Ureter (tissue), 1 donor: Measurements from ENCODE around the gene PTH2R. TPM values are rescaled to one million over a fixed set of nuclear protein-coding genes. Genes with fewer than 3 reads are reported as not detected.
"Not testable (repeated sequence)": the region's sequence is repeated elsewhere in the genome, so short reads cannot be mapped to it uniquely, and the experiment has no call there.

Source experiments
- DNase-seq: peaks from one replicate; pipeline ENCODE4 v3.0.0-alpha.2; 2020; ENCODE audit warnings: low spot score
- total RNA-seq: library from RNA; stranded (reverse); gene quantifications from one replicate; pipeline ENCODE4 v1.2.4, GENCODE V29; 2023
- donor health status: DM: yes; HTN: yes; CAD: no.

The PTH2R gene, protein sequence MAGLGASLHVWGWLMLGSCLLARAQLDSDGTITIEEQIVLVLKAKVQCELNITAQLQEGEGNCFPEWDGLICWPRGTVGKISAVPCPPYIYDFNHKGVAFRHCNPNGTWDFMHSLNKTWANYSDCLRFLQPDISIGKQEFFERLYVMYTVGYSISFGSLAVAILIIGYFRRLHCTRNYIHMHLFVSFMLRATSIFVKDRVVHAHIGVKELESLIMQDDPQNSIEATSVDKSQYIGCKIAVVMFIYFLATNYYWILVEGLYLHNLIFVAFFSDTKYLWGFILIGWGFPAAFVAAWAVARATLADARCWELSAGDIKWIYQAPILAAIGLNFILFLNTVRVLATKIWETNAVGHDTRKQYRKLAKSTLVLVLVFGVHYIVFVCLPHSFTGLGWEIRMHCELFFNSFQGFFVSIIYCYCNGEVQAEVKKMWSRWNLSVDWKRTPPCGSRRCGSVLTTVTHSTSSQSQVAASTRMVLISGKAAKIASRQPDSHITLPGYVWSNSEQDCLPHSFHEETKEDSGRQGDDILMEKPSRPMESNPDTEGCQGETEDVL
- not detected for total RNA-seq

- no peak for DNase-seq
These were observed at the start of gene PTH2R for GRCh38 chr2:208406474-208407451. PTH2R (plus strand) TSS chr2:208406792; CDS start chr2:208407044, 252 bp downstream.

DNA sequence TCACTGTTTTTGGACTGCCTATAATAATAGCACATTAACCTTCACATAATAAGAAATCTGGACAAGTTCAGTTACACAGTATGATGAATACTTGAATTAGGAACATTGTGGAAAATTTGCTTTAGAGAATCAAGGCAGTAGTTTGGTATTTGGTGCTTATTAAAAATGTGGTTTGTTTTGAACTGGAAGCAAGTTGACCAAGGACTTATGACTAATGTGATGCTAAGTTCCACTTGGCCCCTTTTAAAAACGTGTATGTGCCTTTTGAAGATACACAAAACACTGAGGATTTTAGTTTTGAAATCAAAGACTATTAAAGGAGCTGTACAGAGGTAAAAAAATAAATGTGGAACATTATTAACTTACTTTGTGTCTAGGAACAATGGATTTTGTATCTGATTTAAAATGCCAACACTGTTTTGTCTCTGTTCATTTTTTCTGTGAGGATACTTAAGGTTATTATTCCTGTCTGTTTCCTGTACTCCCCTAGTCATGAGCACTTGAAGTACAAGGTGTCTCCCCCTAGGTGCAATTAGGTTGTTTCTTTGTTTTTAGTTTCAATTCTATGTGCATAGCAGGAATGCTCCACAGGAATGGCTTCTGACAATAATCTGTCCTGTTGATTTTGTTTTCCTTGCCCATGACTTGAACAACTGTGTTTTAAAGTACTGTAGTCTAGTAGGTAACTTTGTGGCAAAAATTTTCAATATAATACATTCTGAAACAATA lies 49.6 kb upstream of the PTH2R start:
- DNase-seq = no peak

DNA sequence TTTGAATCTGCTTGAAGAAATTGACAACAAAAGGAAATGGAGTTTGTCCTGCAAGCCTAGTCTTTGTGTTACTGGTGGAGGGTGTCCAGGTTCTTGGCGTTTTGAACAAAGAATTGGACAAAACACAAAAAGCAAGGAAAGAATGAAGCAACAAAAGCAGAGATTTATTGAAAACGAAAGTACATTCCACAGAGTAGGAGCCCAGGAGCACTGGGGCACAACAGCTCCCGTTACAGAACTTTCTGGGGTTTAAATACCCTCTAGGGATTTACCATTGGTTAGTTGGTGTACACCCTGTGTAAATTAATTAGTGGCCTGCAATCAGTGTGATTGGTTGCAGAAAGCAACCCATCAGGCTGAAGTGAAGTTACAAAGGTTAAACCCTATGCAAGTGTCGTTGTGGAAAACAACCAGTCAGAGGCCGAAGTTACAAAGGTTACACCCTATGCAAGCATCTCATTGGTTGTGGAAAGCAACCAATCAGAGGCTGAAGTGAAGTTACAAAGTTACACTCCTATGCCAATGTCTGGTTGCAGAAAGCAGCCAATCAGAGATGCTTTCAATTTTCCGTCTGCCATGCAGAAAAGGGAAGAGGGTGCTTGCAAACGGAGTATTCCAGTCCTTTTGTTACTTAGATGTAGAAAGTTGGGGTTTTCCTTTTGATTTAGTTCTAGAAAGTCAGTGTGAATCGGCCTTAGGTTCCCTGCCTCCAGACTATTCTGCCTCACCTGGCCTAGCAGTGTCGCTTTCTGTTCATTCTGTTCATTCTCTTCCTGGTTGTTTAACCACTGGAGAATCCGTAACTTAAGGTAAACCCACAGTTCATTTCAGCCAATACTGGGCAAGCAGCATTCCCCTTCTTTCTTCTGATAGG lies 47.6 kb upstream of the PTH2R start:
- DNase-seq = no peak

- DNase-seq = no peak
These were observed 47.0 kb upstream of the PTH2R start for GRCh38 chr2:208359632-208359986.

- no peak for DNase-seq
These were observed 46.1 kb upstream of the PTH2R start for GRCh38 chr2:208360259-208361076.

- DNase-seq = no peak
These were observed 45.5 kb upstream of the PTH2R start for GRCh38 chr2:208361077-208361441.

DNA sequence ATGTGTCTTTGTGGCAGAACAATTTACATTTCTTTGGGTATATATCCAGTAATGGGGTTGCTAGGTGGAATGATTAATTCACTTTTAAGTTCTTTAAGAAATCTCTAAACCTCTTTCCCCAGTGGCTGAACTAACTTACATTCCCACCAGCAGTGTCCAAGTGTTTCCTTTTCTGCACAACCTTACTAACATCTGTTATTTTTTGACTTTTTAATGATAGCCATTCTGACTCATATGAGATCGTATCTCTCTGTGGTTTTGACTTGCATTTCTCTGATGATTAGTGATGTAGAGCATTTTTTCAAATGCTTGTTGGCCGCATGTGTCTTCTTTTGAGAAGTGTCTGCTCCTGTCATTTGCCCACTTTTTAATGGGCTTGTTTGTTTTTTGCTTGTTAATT lies 43.1 kb upstream of the PTH2R start:
- no peak for DNase-seq

DNA sequence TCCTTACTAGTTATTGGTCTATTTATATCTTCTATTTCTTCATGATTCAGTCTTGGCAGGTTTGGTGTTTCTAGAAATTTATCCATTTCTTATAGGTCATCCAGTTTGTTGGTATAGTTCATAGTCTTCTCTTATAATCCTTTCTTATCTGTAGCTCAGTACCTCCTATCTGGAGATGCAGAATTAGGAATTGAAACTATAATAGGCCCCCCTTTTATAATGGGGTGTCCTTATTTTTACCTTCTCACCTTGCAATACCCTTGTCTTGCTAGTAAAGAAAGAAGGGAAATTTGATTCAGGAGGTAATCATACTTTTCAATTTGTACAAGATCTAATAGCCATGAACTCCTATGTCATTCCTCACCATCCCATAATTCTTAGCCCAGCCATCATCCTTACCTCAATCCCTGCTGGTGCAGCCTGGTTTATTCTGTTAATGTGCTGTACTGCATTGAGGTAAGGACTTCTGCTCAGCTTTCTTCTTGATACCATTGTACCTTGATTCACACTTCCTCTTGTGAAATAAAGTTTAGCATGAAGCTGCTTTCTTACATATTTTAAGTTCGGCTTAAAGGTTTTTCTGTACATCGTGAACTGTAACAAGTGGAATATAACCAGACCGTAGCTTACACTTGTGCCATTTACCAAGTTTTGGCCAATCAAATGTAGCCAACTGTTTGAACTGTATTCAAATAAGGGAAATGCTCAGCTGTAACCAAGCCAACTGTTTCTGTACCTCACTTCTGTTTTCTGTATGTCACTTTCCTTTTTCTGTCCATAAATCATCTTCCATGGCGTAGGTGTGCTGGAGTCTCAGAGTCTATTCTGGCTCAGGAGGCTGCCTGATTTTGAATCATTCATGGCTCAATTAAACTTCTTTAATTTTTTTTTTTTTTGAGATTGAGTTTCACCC lies 40.1 kb upstream of the PTH2R start:
- DNase-seq = no peak

GRCh38 chr2:208369091-208369490 lies 37.5 kb upstream of the PTH2R start:
- no peak for DNase-seq

DNA sequence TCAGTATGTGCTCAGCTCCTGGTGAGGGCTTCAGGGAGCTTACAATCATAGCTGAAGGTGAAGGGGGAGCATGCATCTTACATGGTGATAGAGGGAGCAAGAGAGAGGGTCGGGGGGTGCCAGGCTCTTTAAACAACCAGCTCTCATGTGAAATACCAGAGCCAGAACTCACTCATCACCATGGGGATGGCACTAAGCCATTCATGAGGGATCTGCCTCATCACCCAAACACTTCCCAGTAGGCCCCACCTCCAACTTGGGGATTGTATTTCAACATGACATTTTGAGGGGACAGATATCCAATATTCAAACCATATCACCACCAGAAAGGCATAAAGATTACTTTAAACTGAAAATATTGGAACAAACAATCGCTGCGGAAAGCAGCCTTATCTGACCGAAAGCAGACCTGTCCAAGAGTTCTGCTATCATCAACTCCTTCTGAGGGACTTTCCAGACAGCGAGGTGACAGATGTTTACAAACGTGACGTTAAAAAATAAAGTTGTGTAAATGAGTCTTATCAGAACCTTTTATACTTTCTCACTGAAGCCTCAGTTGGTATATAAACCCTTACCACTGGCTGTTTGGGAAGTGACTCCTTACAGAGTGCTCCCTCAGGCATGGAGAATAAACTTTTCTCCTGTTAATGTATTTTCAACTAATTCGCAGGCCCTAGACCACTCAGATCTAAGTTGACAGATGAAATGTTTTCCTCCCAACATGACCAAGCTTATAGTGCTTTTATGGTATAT lies 35.5 kb upstream of the PTH2R start:
- DNase-seq = no peak

DNA sequence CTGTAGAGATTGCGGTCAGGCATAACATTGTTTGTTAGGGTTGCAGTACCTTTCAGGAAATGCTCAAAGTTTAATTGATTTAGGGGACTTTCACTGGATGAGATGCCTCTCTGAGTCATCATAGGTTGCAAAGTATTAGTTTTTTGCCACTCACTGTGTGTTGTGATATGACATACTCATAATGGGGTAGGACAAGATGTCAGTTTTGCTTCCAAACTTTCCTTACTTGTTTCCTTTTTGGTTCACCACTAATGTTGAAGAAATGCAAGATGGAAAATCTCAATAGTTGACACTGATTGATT lies 35.0 kb upstream of the PTH2R start:
- no peak for DNase-seq

- peak; percentile 51 for DNase-seq
These were observed 33.0 kb upstream of the PTH2R start for GRCh38 chr2:208373460-208374089.

- DNase-seq = no peak
These were observed 31.0 kb upstream of the PTH2R start for GRCh38 chr2:208375491-208376068.

DNA sequence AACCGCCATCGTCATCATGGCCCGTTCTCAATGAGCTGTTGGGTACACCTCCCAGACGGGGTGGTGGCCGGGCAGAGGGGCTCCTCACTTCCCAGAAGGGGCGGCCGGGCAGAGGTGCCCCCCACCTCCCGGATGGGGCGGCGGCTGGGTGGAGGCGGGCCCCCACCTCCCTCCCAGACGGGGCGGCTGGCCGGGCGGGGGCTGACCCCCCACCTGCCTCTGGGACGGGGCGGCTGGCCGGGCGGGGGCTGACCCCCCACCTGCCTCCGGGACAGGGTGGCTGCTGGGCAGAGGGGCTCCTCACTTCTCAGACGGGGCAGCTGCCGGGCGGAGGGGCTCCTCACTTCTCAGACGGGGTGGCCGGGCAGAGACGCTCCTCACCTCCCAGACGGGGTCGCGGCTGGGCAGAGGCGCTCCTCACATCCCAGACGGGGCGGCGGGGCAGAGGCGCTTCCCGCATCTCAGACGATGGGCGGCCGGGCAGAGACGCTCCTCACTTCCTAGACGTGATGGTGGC lies 29.2 kb upstream of the PTH2R start:
- not testable (repeated sequence) for DNase-seq

- no peak for DNase-seq
These were observed 27.4 kb upstream of the PTH2R start for GRCh38 chr2:208379192-208379591.

DNA sequence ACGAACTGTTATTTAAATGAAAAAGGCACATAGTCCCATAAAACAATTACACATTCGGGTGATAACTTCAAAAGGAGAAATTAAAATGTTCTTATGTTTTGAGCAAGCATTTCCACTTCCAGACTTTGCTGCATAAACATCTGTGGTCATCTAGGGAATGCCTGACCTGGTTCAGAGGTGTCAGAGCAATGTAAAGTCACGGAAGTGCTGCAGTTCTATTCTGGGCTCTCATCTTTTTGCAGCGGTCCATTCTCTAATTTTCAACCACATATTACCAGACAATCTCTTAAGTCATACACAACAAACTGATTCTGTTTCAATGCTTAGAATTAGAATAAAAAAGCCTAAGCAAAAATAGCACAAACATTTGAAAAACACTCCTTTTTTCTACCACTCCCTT lies 22.0 kb upstream of the PTH2R start:
- DNase-seq = no peak

DNA sequence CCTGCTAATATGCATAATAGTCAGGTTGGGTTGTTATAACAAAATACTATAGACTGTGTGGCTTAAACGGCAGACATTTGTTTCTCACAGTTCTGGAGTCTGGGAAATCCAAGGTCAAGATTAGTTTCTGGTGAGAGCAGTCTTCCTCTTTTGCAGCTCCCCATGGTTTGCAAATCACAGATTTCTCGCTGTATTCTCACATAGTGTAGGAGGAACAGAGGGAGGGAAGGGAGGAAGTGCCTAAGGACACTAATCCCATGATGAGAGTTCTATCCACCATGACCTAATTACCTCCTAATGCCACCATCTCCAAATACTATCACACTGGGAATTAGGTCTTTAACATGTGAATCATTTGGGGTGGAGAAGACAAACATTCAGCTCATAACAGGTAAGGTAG lies 20.1 kb upstream of the PTH2R start:
- no peak for DNase-seq
